ENCODE data around the gene STKLD1. TPM values are rescaled to one million over a fixed set of nuclear protein-coding genes. Genes with fewer than 3 reads are reported as not detected.

The STKLD1 gene
- total and polyA plus RNA-seq, 8 donors = 0.82 to 6.1 (median 3.4) TPM

DNA sequence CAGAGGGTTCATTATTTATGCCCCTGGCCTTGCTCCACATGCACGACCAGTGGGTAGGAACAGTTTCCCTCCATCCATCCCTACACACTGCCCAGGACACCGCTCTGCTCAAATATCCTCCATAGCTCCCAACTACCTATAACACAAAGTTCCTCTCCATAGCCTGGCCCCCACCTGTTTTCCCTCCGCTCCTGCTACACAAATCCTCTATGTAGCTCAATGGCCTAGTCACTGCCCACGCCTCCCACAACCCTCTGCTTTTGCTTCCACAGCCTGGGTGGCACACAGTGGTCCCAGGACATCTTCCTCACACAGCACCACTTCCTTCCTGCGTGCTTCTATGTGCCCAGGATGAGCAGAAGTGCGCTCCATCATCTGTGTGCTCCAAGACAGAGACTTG, 21.2 kb downstream of the STKLD1 start:
- Histone ChIP-seq H3K9me3 (no peaks in the 10 kb centered on the region), H3K36me3 (peaks cover 0 to 14% of the 10 kb centered on the region in 2 donors), H3K4me3 (no peak overlapping the region), H3K27ac (no peak overlapping the region), H3K27me3 (peaks cover 0 to 45% of the 10 kb centered on the region in 2 donors), H3K4me1 (no peaks in the 10 kb centered on the region)
- intact Hi-C loops (cut with DNase I) = no loop called here
- DNase-seq (no peak), ATAC-seq (no peak)
- no peak for TF ChIP-seq CTCF (IDR thresholded peaks at IDR 0.05)

- Histone ChIP-seq H3K4me3 (no peak overlapping the region), H3K4me1 (no peaks in the 10 kb centered on the region), H3K27ac (no peak overlapping the region), H3K9me3 (no peaks in the 10 kb centered on the region), H3K27me3 (peaks cover 0 to 45% of the 10 kb centered on the region in 2 donors), H3K36me3 (peaks cover 0 to 17% of the 10 kb centered on the region in 2 donors)
- DNase-seq (peak in 1 of 4 donors; percentile 46), ATAC-seq (no peak)
- intact Hi-C loops (cut with DNase I) = no loop called here
- TF ChIP-seq CTCF (IDR thresholded peaks at IDR 0.05) = no peak
These were observed 21.7 kb downstream of the STKLD1 start for GRCh38 chr9:133397895-133398294.

- H3K4me3 ChIP-seq = no peak overlapping the region
- peaks cover 0 to 27% of the 10 kb centered on the region in 2 donors for H3K27me3 ChIP-seq
- H3K4me1 ChIP-seq = no peaks in the 10 kb centered on the region
- no peaks in the 10 kb centered on the region for H3K9me3 ChIP-seq
- intact Hi-C loops (cut with DNase I) = loop anchor here in 1 of 2 donors (10.0 kb wide), 1 partner anchor 85 kb away; no protein-coding TSS in a partner anchor
- no peak for TF ChIP-seq CTCF (IDR thresholded peaks at IDR 0.05)
- ATAC-seq = no peak
- peak in 1 of 4 donors; percentile 70 for DNase-seq
- peaks cover 0 to 35% of the 10 kb centered on the region in 2 donors for H3K36me3 ChIP-seq
- H3K27ac ChIP-seq = no peak overlapping the region
These were observed 24.1 kb downstream of the STKLD1 start for GRCh38 chr9:133400292-133400691.

- H3K27me3 ChIP-seq = peaks cover 0 to 14% of the 10 kb centered on the region in 2 donors
- intact Hi-C loops (cut with DNase I) = loop anchor here in 1 of 2 donors (10.0 kb wide), 1 partner anchor 83 kb away; no protein-coding TSS in a partner anchor
- DNase-seq (peak in 1 of 4 donors; percentile 18), ATAC-seq (no peak)
- no peak overlapping the region for H3K4me3 ChIP-seq
- H3K27ac ChIP-seq = no peak overlapping the region
- H3K9me3 ChIP-seq = no peaks in the 10 kb centered on the region
- H3K4me1 ChIP-seq = no peaks in the 10 kb centered on the region
- no peak for TF ChIP-seq CTCF (IDR thresholded peaks at IDR 0.05)
- peaks cover 0 to 48% of the 10 kb centered on the region in 2 donors for H3K36me3 ChIP-seq
These were observed 25.4 kb downstream of the STKLD1 start for GRCh38 chr9:133401588-133401987.

DNA sequence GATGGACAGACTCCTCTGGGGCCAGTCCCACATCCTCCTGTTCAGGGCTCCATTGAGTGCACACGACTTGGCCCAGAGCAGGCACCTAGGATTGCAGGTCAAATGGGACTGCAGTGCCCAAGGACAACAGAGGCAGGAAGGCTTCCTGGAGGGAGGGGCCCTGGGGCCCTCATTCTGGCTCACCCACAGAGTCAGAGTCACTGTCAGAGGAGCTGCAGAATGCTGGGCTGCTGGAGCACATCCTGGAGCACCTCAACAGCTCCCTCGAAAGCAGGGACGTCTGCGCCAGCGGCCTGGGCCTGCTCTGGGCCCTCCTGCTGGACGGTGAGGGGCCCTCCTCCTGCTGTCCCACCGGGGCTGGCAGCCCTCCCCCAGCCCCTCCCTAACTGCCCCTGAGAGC, 26.5 kb downstream of the STKLD1 start:
- no peak for ATAC-seq
- DNase-seq = peak in 1 of 4 donors; percentile 66
- no peak overlapping the region for H3K27ac ChIP-seq
- no peaks in the 10 kb centered on the region for H3K4me1 ChIP-seq
- intact Hi-C loops (cut with DNase I) = loop anchor here in 1 of 2 donors (10.0 kb wide), 1 partner anchor 82 kb away; no protein-coding TSS in a partner anchor
- TF ChIP-seq CTCF (IDR thresholded peaks at IDR 0.05) = no peak
- no peaks in the 10 kb centered on the region for H3K9me3 ChIP-seq
- H3K36me3 ChIP-seq = peaks cover 0 to 59% of the 10 kb centered on the region in 2 donors
- H3K4me3 ChIP-seq = no peak overlapping the region
- H3K27me3 ChIP-seq = peaks cover 0 to 3% of the 10 kb centered on the region in 2 donors
